ENCODE data around the gene RNGTT. TPM values are rescaled to one million over a fixed set of nuclear protein-coding genes. Genes with fewer than 3 reads are reported as not detected.

Gene RNGTT
- total and polyA plus RNA-seq, 2 experiments from 2014 or later = 7.4 to 15.6 TPM

DNA sequence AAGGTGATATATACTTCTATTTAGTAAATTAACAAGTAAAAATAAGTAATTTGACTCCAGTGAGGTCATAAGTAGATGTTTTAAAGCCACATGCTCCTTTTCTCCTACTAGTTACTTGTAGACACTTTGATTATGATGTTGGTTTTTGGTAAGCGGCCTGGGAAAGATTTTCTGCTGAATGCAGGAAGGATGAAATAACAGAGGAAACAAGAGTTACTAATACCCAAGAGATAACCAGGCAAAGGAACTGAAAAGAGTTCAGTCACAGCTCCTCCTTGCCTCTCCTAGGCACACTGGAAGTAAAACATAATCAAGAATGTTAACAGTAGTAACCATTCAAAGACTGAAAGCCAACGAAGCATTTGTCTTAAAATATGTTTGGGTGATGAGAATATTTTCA, 203.3 kb downstream of the RNGTT start:
- Histone ChIP-seq H3K4me1 (ENCODE audit: insufficient read depth) (no peaks in the 10 kb centered on the region), H3K4me3 (no peak overlapping the region), H3K27ac (no peak overlapping the region), H3K4me2 (no peak overlapping the region), H2AFZ (no peak overlapping the region), H3K27me3 (no peaks in the 10 kb centered on the region), H3K9me3 (ENCODE audit: low read depth) (no peaks in the 10 kb centered on the region), H3K36me3 (replicated peaks; ENCODE audit: insufficient read depth, low read depth) (no peaks in the 10 kb centered on the region), H4K20me1 (ENCODE audit: insufficient read depth, poor library complexity, severe bottlenecking) (no peaks in the 10 kb centered on the region), H3K79me2 (no peaks in the 10 kb centered on the region), H3K9me2 (replicated peaks; ENCODE audit: insufficient read depth) (no peaks in the 10 kb centered on the region)
- TF ChIP-seq, protein P1, sequence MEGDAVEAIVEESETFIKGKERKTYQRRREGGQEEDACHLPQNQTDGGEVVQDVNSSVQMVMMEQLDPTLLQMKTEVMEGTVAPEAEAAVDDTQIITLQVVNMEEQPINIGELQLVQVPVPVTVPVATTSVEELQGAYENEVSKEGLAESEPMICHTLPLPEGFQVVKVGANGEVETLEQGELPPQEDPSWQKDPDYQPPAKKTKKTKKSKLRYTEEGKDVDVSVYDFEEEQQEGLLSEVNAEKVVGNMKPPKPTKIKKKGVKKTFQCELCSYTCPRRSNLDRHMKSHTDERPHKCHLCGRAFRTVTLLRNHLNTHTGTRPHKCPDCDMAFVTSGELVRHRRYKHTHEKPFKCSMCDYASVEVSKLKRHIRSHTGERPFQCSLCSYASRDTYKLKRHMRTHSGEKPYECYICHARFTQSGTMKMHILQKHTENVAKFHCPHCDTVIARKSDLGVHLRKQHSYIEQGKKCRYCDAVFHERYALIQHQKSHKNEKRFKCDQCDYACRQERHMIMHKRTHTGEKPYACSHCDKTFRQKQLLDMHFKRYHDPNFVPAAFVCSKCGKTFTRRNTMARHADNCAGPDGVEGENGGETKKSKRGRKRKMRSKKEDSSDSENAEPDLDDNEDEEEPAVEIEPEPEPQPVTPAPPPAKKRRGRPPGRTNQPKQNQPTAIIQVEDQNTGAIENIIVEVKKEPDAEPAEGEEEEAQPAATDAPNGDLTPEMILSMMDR (IDR thresholded peaks at IDR 0.05; ENCODE audit: poor library complexity) = no peak
- TF ChIP-seq EZH2phosphoT487 (IDR thresholded peaks at IDR 0.05; ENCODE audit: low read depth, severe bottlenecking, unreplicated experiment) (no peak), EZH2 (IDR thresholded peaks at IDR 0.05; ENCODE audit: borderline replicate concordance) (no peak)
- WGBS (ENCODE audit: low lambda C conversion rate, missing lambda C conversion rate) = 90% methylated on average over 2 of the region's 2 CpGs
- DNase-seq (ENCODE audit: low spot score) = no peak

DNA sequence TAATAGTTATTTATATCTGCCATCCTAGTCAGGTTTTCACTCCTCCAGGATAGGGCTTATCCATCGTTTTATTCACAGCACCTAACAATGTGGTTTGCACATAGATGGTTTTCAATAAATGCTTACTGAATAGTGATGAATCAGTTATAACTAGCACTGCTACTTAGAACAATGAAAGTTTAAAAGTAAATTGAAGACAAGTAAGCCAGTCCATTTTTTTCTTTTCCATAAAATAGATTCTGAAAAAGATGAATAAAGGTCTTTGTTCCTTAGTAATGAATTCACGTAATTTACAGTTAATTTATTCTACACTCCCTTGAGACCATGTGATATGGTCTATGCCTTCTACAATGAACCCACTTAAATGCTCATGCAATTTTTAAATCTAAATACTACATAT, 212.5 kb downstream of the RNGTT start:
- H3K27me3 ChIP-seq = no peaks in the 10 kb centered on the region
- no peak overlapping the region for H3K4me3 ChIP-seq
- H2AFZ ChIP-seq = no peak overlapping the region
- no peaks in the 10 kb centered on the region for H3K4me1 ChIP-seq (ENCODE audit: insufficient read depth)
- H3K36me3 ChIP-seq (replicated peaks; ENCODE audit: insufficient read depth, low read depth) = no peaks in the 10 kb centered on the region
- no peak overlapping the region for H3K4me2 ChIP-seq
- H3K9me2 ChIP-seq (replicated peaks; ENCODE audit: insufficient read depth) = no peaks in the 10 kb centered on the region
- no peak for DNase-seq (ENCODE audit: low spot score)
- no peaks in the 10 kb centered on the region for H3K9me3 ChIP-seq (ENCODE audit: low read depth)
- H3K27ac ChIP-seq = no peak overlapping the region
- TF ChIP-seq EZH2phosphoT487 (IDR thresholded peaks at IDR 0.05; ENCODE audit: low read depth, severe bottlenecking, unreplicated experiment) (no peak), EZH2 (IDR thresholded peaks at IDR 0.05; ENCODE audit: borderline replicate concordance) (no peak)
- TF ChIP-seq, protein P1 (IDR thresholded peaks at IDR 0.05; ENCODE audit: poor library complexity) = no peak
- no peaks in the 10 kb centered on the region for H3K79me2 ChIP-seq
- no peaks in the 10 kb centered on the region for H4K20me1 ChIP-seq (ENCODE audit: insufficient read depth, poor library complexity, severe bottlenecking)
- WGBS (ENCODE audit: low lambda C conversion rate, missing lambda C conversion rate) = 95% methylated on average over 2 of the region's 2 CpGs

DNA sequence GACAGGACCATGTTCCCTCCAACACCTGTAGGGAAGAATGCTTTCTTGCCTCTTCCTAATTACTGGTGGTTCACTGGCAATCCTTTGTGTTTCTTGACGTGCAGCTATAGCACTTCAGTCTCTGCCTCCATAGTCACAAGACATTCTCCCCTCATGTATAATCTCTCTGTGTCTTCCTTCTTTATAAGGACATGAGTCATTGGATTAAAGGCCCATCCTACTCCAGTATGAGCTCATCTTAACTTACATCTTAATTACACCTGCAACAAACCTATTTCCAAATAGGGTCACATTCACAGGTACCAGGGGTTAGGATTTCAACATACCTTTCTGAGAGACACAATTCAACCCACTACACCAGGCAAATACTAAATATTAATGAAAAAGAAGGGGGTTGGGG, 213.6 kb downstream of the RNGTT start:
- WGBS (ENCODE audit: low lambda C conversion rate, missing lambda C conversion rate) = 91% methylated on average over 1 of the region's 1 CpG
- no peaks in the 10 kb centered on the region for H3K4me1 ChIP-seq (ENCODE audit: insufficient read depth)

More for the DNA sequence above, 213.6 kb downstream of the RNGTT start:
- no peak for DNase-seq (ENCODE audit: low spot score)
- Histone ChIP-seq H3K4me2 (no peak overlapping the region), H3K9me3 (ENCODE audit: low read depth) (no peaks in the 10 kb centered on the region), H3K27me3 (no peaks in the 10 kb centered on the region), H3K36me3 (replicated peaks; ENCODE audit: insufficient read depth, low read depth) (no peaks in the 10 kb centered on the region), H3K79me2 (no peaks in the 10 kb centered on the region), H3K4me3 (no peak overlapping the region), H2AFZ (no peak overlapping the region), H3K27ac (no peak overlapping the region), H3K9me2 (replicated peaks; ENCODE audit: insufficient read depth) (no peaks in the 10 kb centered on the region), H4K20me1 (ENCODE audit: insufficient read depth, poor library complexity, severe bottlenecking) (no peaks in the 10 kb centered on the region)
- TF ChIP-seq EZH2phosphoT487 (IDR thresholded peaks at IDR 0.05; ENCODE audit: low read depth, severe bottlenecking, unreplicated experiment) (no peak), EZH2 (IDR thresholded peaks at IDR 0.05; ENCODE audit: borderline replicate concordance) (no peak)
- TF ChIP-seq, protein P1 (IDR thresholded peaks at IDR 0.05; ENCODE audit: poor library complexity) = no peak

All from hepatocyte (in vitro differentiated cells).